Right lobe of liver (tissue), 4 donors: ENCODE measurements around the gene TMEM214.

ENCODE experiments used
- POLR2A ChIP-seq: fragments of 450-650 bp; IDR thresholded peaks from one replicate; pipeline ENCODE4 v1.6.1; 2017; ENCODE audit warnings: antibody characterized with exemption, mild to moderate bottlenecking
- TF ChIP-seq, protein P1 (sequence below), 4 donors: fragments of 200-600 bp in 3 of 4; fragments of 450-650 bp in 1 of 4; IDR thresholded peaks; one replicate each; pipeline versions ENCODE4 v1.5.1 to v1.8.0; 2016 to 2022; ENCODE audit warnings: antibody characterized with exemption in 4 of 4, mild to moderate bottlenecking in 2 of 4
- donor health status: DM: no; HTN: no; CAD: no.
- donor health status: DM: no; HTN: no; CAD: no.
- donor health status: DM: no; HTN: yes; CAD: no.

DNA sequence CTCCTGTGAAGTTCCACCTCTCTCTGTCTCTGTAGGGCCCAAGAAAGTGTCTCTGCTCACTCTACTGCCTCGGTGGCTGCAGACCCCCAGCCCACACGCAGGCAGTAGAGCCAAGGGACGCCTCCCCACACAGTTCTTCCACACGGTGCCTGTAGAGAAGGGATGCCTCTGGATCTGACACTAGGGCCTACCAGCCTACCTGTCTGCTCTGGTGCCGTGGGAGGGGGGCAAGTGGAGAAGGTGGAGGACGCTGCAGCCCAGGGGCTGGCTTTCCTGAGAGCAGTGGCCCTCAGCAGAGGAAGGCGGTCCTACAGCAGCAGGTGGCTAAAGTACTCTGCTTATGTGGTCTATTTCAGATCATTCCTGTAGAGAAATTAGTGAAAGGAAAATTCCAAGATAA, 9.0 kb upstream of the TMEM214 start:
- no peak for TF ChIP-seq POLR2A
- TF ChIP-seq, protein P1, sequence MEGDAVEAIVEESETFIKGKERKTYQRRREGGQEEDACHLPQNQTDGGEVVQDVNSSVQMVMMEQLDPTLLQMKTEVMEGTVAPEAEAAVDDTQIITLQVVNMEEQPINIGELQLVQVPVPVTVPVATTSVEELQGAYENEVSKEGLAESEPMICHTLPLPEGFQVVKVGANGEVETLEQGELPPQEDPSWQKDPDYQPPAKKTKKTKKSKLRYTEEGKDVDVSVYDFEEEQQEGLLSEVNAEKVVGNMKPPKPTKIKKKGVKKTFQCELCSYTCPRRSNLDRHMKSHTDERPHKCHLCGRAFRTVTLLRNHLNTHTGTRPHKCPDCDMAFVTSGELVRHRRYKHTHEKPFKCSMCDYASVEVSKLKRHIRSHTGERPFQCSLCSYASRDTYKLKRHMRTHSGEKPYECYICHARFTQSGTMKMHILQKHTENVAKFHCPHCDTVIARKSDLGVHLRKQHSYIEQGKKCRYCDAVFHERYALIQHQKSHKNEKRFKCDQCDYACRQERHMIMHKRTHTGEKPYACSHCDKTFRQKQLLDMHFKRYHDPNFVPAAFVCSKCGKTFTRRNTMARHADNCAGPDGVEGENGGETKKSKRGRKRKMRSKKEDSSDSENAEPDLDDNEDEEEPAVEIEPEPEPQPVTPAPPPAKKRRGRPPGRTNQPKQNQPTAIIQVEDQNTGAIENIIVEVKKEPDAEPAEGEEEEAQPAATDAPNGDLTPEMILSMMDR (IDR thresholded peaks at IDR 0.05), result no peak
